Nephron (organoid): ENCODE data around the gene IFT88.

Experiments
- H3K27ac Mint-ChIP-seq, 3 experiments: 2 replicates each; pipeline ENCODE4 v1.8.0; 2020; ENCODE audit warnings: mixed read lengths in 3 of 3, mild to moderate bottlenecking in 2 of 3, moderate library complexity in 1 of 3
- H3K27me3 Mint-ChIP-seq: 2 replicates; pipeline ENCODE4 v1.8.0; 2021; ENCODE audit warnings: low read depth, mild to moderate bottlenecking, moderate library complexity, mixed read lengths
- H3K36me3 Mint-ChIP-seq: 2 replicates; pipeline ENCODE4 v1.8.0; 2020; ENCODE audit warnings: low read depth, mixed read lengths
- H3K4me1 Mint-ChIP-seq: 2 replicates; pipeline ENCODE4 v1.8.0; 2020; ENCODE audit warnings: mixed read lengths
- H3K4me3 Mint-ChIP-seq, 3 experiments: 2 replicates each; pipeline ENCODE4 v1.8.0; 2020; ENCODE audit warnings: mild to moderate bottlenecking in 3 of 3, mixed read lengths in 3 of 3, moderate library complexity in 2 of 3
- H3K9me3 Mint-ChIP-seq: 2 replicates; pipeline ENCODE4 v1.8.0; 2020; ENCODE audit warnings: mixed read lengths
- TF ChIP-seq, protein P1 (sequence below), 3 experiments: fragments of 200-600 bp; sonication (generic); IDR thresholded peaks; one replicate each; pipeline ENCODE4 v1.5.0; 2021; ENCODE audit warnings: antibody characterized with exemption in 3 of 3; ENCODE audit not compliant: unreplicated experiment in 3 of 3

Gene IFT88

DNA sequence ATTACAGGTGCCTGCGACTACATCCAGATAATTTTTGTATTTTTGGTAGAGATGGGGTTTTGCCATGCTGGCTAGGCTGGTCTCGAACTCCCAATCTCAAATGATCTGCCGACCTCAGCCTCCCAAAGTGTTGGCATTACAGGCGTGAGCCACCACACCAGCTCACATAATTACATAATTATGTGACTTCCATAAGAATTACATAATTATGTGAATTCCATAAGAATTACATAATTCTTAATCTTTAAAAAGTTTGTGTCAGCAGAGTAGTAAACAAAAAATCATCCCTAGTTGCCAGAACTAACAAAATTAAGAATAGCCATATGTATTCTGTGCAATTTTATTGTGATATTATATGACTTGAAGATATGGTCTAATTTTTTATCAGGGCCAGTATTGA lies 25.6 kb downstream of the IFT88 start:
- peaks cover 40% of the 10 kb centered on the region for H3K36me3 Mint-ChIP-seq
- H3K9me3 Mint-ChIP-seq: peaks cover 3% of the 10 kb centered on the region
- TF ChIP-seq, protein P1, sequence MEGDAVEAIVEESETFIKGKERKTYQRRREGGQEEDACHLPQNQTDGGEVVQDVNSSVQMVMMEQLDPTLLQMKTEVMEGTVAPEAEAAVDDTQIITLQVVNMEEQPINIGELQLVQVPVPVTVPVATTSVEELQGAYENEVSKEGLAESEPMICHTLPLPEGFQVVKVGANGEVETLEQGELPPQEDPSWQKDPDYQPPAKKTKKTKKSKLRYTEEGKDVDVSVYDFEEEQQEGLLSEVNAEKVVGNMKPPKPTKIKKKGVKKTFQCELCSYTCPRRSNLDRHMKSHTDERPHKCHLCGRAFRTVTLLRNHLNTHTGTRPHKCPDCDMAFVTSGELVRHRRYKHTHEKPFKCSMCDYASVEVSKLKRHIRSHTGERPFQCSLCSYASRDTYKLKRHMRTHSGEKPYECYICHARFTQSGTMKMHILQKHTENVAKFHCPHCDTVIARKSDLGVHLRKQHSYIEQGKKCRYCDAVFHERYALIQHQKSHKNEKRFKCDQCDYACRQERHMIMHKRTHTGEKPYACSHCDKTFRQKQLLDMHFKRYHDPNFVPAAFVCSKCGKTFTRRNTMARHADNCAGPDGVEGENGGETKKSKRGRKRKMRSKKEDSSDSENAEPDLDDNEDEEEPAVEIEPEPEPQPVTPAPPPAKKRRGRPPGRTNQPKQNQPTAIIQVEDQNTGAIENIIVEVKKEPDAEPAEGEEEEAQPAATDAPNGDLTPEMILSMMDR (IDR thresholded peaks at IDR 0.05; ENCODE audit: unreplicated experiment in 3 of 3): no peak
- no peak overlapping the region for H3K4me3 Mint-ChIP-seq
- H3K27ac Mint-ChIP-seq: no peak overlapping the region
- no peaks in the 10 kb centered on the region for H3K4me1 Mint-ChIP-seq
- H3K27me3 Mint-ChIP-seq: no peaks in the 10 kb centered on the region

DNA sequence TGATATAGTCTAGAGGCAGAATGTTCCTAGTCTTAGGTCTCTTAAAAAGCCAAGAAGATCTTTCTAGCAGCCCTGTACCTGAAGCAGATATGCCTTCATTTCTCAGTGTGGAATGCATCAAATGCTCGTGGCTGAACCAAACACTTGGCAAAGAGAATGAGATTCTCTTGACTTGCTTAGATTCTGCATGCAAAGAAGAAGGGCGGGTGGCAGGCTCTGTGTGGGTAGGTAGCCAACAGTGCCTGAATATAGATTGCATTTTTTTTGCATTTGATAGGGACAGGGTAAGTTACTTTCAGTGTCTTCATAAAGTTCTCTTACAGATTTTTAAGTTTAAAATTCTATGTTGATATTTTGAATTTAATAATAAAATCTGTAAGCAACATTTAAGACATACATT lies 27.3 kb downstream of the IFT88 start:
- Mint-ChIP-seq H3K4me3 (no peak overlapping the region), H3K9me3 (no peaks in the 10 kb centered on the region), H3K4me1 (no peaks in the 10 kb centered on the region), H3K27me3 (no peaks in the 10 kb centered on the region), H3K27ac (no peak overlapping the region), H3K36me3 (peaks cover 40% of the 10 kb centered on the region)
- TF ChIP-seq, protein P1 (IDR thresholded peaks at IDR 0.05; ENCODE audit: unreplicated experiment in 3 of 3): no peak

DNA sequence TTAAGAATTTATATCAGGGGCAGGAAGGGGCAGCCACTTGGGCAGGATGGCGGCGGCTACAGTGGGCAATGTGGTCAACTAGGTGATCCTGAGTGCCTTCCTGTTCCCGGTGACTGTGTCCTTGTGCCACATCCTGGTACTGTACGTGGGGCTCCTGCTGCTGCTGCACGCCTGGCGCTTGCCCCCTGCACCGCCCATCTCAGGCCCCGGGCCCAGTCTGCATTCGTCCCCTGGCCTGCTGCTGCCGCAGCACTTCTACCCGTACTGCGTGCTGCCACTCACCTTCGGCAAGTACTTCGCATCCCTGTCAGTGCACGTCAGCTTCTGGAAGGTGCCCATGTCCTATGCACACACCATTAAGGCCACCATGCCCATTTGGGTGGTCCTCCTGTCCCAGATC lies 40.1 kb downstream of the IFT88 start:
- Mint-ChIP-seq H3K27ac (no peak overlapping the region), H3K9me3 (no peaks in the 10 kb centered on the region), H3K27me3 (no peaks in the 10 kb centered on the region), H3K4me1 (no peaks in the 10 kb centered on the region), H3K4me3 (no peak overlapping the region), H3K36me3 (peaks cover 42% of the 10 kb centered on the region)
- TF ChIP-seq, protein P1 (IDR thresholded peaks at IDR 0.05; ENCODE audit: unreplicated experiment in 3 of 3): no peak

DNA sequence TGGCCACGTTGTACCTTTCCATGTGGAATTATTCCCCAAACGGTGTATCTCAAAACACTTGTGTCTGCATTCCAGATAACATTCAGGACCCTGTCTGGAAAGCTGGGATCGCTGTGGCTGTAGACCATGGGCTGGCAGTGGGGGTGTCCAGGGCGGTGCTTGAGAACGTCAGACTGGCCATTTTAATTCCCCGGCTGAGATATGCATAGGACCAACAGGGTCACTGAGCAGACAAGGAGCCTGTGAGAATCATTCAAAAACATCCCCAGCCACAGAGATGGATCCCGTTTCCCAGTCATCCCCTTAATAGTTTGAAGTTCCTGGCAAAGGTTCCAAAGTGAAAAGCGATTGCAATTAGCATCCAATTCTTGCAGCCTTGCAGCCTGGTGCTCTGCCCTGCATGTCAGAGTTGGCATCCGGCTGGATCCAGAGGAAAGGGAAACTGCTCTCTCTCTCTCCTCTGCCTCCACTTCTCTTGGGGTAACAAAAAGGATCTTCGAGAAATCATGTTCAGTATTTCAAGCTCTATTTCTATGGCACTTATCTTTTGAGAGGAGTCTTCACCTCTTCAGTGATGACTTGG lies 41.6 kb downstream of the IFT88 start:
- H3K27me3 Mint-ChIP-seq: no peaks in the 10 kb centered on the region
- no peaks in the 10 kb centered on the region for H3K4me1 Mint-ChIP-seq
- no peaks in the 10 kb centered on the region for H3K9me3 Mint-ChIP-seq
- H3K27ac Mint-ChIP-seq: no peak overlapping the region
- no peak overlapping the region for H3K4me3 Mint-ChIP-seq
- TF ChIP-seq, protein P1 (IDR thresholded peaks at IDR 0.05; ENCODE audit: unreplicated experiment in 3 of 3): no peak
- peaks cover 42% of the 10 kb centered on the region for H3K36me3 Mint-ChIP-seq

DNA sequence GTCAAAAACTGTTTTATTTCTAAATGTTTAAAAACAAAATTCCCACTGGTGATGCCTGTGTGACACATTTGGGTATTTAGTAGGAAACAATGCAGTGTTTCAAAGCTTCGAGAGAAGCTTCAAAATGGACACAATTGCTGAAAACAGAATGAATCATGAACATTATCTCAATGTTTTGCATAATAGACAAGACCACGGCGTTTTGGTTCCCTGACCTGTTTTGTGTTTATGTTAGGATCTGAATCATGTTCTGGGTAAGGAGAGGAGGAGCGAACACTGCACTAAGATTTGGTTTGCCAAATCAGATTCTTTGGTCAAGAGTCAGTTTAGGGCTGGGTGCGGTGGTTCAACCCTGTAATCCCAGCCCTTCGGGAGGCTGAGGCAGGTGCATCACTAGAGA lies 42.2 kb downstream of the IFT88 start:
- no peaks in the 10 kb centered on the region for H3K9me3 Mint-ChIP-seq
- TF ChIP-seq, protein P1 (IDR thresholded peaks at IDR 0.05; ENCODE audit: unreplicated experiment in 3 of 3): no peak
- peaks cover 44% of the 10 kb centered on the region for H3K36me3 Mint-ChIP-seq
- H3K4me1 Mint-ChIP-seq: no peaks in the 10 kb centered on the region
- H3K27me3 Mint-ChIP-seq: no peaks in the 10 kb centered on the region
- no peak overlapping the region for H3K4me3 Mint-ChIP-seq
- no peak overlapping the region for H3K27ac Mint-ChIP-seq

DNA sequence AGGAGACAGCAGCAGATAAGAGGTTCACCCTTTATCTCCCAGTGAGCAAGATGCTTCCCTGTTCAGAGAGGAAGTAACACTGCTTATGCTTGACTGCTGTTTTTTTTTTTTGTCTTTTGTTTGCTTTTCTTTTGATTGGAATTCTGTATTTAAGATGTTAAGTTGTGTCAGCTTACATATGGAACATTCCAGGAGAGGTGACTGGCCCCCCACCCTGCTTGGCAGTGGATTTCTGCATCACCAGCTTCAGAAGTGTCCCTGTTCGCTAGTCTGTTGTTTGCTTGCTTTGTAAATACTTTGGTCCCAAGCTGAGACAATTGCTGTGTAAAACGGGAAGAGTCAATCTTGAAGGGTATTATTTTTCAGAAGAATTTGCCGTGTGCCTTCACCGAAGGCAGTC lies 43.0 kb downstream of the IFT88 start:
- H3K4me1 Mint-ChIP-seq: no peaks in the 10 kb centered on the region
- H3K27ac Mint-ChIP-seq: no peak overlapping the region
- H3K4me3 Mint-ChIP-seq: no peak overlapping the region
- H3K27me3 Mint-ChIP-seq: no peaks in the 10 kb centered on the region
- H3K9me3 Mint-ChIP-seq: no peaks in the 10 kb centered on the region
- TF ChIP-seq, protein P1 (IDR thresholded peaks at IDR 0.05; ENCODE audit: unreplicated experiment in 3 of 3): no peak
- H3K36me3 Mint-ChIP-seq: peaks cover 46% of the 10 kb centered on the region
